ENCODE results near the gene ZNF14. TPM values are rescaled to one million over a fixed set of nuclear protein-coding genes. Genes with fewer than 3 reads are reported as not detected.
"Not testable (repeated sequence)": the region's sequence is repeated elsewhere in the genome, so short reads cannot be mapped to it uniquely, and the experiment has no call there.

The ZNF14 gene
- total RNA-seq, 1 donor from 2014 or later, result 3.6 TPM

DNA sequence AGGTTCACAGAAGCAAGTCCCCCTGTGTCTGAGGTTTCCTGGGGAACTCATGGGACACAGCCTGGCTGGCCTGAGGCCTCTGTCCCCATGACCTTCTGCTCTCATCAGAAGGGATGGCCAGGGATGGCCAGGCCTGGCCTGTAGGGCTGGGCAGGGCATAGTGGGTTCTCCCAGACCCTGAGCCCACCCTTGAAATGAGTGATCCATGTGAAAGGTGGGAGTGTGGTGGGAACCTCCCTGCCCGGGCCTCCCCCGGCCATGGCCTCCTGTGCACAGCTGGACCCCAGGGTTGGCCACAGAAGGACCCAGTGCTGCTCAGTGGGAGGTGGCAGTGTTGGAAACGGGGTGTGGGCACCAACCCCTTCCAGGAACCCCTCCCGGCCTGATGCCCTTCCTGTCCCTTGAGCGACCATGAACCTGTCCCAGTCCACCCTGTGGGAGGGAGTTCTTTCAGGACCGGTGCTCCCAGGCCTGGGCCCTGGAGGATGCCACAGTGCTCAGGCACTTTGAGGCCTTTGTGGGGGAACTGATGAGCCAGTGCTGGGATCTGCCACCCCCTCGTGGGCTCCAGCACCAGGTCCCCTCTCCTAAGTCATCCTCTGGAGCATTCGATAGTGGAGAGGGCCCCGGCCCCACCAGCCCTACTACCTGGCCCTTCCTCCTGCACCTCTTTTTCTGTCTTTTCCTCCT is 15.5 kb upstream of the ZNF14 start:
- intact Hi-C loops (cut with DNase I), result no loop called here
- DNase-seq (ENCODE audit: missing footprints) (no peak), ATAC-seq (no peak)

GRCh38 chr19:19747357-19748220 is 14.7 kb upstream of the ZNF14 start:
- intact Hi-C loops (cut with DNase I), result no loop called here
- ATAC-seq (no peak), DNase-seq (ENCODE audit: missing footprints) (no peak)

DNA sequence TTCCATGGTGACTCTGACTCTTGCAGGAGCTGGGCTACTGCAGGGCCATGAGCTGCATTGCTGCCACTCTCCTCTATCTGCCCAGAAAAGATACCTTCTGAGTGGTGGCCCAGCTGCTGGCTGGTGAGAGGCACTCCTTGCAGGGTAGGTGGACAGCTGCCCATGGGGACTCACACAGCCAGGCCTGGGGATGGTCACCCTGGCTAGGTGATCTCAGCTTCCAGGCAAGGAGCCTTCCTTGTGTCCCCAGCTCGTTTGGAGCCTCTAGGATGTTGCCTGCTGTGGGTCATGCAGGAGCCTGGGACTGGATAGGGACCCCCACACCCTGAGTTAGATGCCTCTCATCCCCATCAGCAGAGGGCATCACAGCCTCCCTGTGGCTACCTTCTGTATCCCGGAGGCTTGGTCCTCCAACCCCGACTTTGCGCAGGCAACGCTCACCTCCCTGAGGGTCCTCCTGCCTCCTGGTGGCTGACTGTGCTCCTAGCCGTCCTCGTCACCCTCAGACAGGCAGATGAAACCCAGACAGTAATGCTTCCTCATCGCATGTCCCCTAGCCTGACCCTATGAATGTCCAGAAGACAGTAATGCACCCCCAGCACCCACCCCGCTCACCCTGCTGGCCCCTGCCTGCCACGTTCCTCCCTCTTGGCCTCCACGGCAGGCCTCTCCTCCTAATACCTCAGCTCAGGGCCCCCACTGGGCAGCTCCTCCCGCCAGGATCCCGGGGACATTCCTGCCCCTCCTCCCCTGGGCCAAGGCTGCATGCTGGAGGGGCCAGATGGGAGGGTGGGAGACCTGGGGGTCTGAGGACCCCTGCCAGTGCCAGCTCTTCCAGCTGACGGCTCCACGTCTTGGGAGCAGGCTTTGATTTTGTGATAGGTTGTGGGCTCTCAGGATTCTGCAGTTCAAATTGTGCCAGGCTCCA is 13.6 kb upstream of the ZNF14 start:
- intact Hi-C loops (cut with DNase I), result no loop called here
- DNase-seq (ENCODE audit: missing footprints) (no peak), ATAC-seq (no peak)

DNA sequence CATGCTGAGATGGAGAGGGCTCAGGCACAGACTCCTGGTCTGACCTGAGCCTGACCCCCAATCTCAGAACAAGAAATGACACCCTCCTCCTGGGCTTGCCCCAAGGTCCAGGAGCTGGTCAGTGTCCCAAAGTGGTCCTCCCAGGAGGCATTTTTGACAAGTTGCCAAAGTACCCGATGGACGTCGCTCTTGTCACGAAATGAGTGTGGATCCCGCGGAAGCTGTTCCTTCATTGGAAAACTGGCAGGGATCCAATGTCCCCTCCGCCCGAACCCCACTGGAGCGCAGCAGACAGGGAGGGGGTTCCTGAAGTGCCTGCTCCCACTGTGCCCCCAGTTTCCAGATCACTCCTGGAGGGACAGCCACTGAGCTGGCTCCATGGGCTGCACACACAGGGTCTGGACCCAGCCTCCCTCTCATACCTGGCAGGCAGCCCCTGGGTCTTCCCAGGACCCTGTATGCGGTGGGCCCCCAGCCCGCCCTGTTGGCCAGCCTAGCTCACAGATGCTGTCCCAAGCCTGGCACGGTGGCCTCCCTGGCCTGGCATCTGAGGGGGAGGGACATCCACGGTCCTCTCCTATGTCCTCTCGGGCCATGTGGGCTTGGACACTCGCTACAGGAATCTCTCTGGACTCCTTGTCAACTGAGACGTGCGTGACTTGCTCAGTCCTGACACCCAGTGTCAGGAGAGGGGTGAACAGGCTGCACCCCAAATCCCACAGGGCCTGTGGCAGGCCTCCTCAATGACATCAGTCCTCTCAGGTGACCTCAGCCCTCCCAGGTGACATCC is 12.8 kb upstream of the ZNF14 start:
- DNase-seq (ENCODE audit: missing footprints) (no peak), ATAC-seq (no peak)
- intact Hi-C loops (cut with DNase I), result no loop called here

- ATAC-seq (no peak), DNase-seq (ENCODE audit: missing footprints) (no peak)
- intact Hi-C loops (cut with DNase I), result no loop called here
These were observed 11.7 kb upstream of the ZNF14 start for GRCh38 chr19:19744641-19745040.

GRCh38 chr19:19743921-19744320 is 11.0 kb upstream of the ZNF14 start:
- DNase-seq (ENCODE audit: missing footprints); intact Hi-C loops (cut with DNase I); ATAC-seq: not testable (repeated sequence)

- DNase-seq (ENCODE audit: missing footprints), result no peak
- no peak for ATAC-seq
These were observed 10.3 kb upstream of the ZNF14 start for GRCh38 chr19:19743176-19743575.

GRCh38 chr19:19742773-19743172 is 9.9 kb upstream of the ZNF14 start:
- intact Hi-C loops (cut with DNase I), result no loop called here
- ATAC-seq (no peak), DNase-seq (ENCODE audit: missing footprints) (no peak)

More at GRCh38 chr19:19743176-19743575, 10.3 kb upstream of the ZNF14 start:
- intact Hi-C loops (cut with DNase I), result no loop called here

DNA sequence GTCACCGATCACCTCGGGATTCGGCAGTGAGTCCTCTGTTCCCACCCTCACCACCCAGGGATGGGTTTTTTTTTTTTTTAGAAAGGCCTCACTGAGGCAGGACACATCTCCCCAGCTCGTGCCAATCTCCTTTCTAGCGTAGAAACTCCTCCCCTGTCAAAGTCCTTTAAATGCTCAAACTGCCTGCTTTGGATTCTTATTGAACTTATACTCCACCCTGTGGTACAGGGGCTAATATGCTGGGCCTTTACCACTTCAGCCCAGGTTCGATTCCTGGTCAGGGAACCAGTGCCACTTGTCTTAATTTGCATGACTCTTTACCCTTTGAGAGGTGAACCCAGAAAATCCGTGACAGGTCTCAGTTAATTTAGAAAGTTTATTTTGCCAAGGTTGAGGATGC is 8.3 kb upstream of the ZNF14 start:
- intact Hi-C loops (cut with DNase I), result no loop called here
- DNase-seq (ENCODE audit: missing footprints) (no peak), ATAC-seq (no peak)

DNA sequence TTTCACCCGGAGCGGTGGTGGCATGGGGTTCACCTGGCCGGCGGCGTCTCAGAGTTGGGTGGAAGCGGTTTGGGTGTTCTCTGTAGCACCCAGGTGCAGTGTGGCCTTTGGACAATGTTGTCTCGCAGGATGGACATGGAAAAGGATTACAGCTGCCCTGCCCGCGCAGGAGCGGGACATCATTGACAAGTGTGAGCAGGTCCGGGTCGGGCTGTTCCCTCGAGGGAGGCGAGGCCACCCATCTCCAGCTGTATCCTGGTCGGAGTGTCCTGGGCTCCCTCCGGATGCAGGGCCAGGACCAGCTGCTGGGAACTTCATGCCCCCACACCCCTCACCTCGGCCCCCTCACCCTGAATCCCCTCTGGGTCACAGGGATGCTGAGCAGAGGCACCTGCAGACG is 7.8 kb upstream of the ZNF14 start:
- no peak for DNase-seq (ENCODE audit: missing footprints)
- ATAC-seq, result no peak
- intact Hi-C loops (cut with DNase I), result no loop called here

- DNase-seq (ENCODE audit: missing footprints) (no peak), ATAC-seq (no peak)
- intact Hi-C loops (cut with DNase I), result no loop called here
These were observed 5.7 kb upstream of the ZNF14 start for GRCh38 chr19:19738564-19738963.

- DNase-seq (ENCODE audit: missing footprints), result no peak
- intact Hi-C loops (cut with DNase I), result no loop called here
- no peak for ATAC-seq
These were observed 4.8 kb upstream of the ZNF14 start for GRCh38 chr19:19737559-19738332.

DNA sequence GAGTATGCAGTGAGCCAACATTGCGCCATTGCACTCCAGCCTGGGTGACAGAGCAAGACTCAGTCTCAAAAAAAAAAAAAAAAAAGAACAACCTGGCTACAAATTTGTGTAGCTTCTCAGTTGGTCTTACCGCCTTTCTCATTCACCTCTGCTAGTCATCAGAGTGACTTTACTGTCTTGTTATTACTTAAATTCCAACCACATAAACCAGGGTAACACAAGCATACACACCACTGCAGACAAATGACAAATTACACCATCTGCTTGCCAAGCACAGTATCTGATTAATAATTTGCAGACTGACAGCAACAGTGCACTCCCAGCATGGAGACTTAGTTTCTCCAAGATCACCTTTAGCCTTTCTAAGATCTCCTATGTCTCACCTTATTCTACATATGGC is 11.0 kb downstream of the ZNF14 start:
- DNase-seq (ENCODE audit: missing footprints) (no peak), ATAC-seq (no peak)
- intact Hi-C loops (cut with DNase I), result no loop called here

DNA sequence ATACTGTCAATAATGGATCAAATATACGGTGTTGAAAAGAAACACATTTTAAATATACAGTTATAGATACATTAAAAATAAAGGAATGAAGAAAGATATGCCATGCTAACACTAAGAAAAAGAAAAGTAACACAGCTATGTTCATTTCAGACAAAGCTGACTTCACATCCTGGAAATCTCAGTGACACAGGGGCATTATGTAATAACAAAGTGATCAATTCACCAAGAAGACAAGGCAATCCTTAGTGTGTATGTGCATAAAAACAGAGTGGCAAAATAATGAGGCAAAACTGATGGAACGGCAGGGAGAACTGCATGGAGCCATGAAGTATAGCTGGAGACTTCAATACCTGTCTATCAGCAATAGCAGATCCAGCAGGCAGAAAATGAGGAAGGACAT is 13.1 kb downstream of the ZNF14 start:
- DNase-seq (ENCODE audit: missing footprints), result no peak
- no peak for ATAC-seq
- intact Hi-C loops (cut with DNase I), result no loop called here

- no peak for DNase-seq (ENCODE audit: missing footprints)
- ATAC-seq, result no peak
- intact Hi-C loops (cut with DNase I), result no loop called here
These were observed 20.7 kb downstream of the ZNF14 start for GRCh38 chr19:19711934-19712828.

DNA sequence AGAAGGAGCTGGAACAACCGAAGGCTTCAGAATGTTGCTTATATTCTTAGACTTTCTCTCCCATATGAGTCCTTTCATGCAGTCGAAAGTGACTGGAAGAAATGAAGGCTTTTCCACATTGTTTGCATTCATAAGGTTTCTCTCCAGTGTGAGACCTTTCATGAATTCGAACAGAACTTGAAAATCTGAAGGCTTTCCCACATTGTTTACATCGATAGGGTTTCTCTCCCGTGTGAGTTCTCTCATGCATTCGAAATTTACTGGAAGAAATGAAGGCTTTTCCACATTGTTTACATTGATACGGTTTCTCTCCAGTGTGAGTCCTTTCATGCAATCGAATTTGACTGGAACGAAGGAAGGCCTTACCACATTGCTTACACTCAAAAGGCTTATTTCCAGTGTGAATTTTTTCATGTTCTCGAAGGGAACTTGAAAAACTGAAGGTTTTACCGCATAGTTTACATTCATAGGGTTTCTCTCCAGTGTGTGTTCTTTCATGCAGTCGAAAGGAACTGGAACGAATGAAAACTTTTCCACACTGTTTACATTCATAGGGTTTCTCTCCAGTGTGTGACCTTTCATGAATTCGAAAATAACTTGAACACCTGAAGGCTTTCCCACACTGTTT is 21.5 kb downstream of the ZNF14 start:
- no peak for ATAC-seq
- DNase-seq (ENCODE audit: missing footprints), result no peak
- intact Hi-C loops (cut with DNase I), result no loop called here

Measured in Right ventricle myocardium inferior (tissue), 1 donor.